MM.1S (cell line): Measurements from ENCODE around the gene OR6F1.

Source experiments
- DNase-seq: peaks from one replicate; pipeline ENCODE4 v3.0.0-alpha.2; 2015
- H2AFZ ChIP-seq: fragments of 300-600 bp; sonication (generic); 2 replicates; pipeline ENCODE4 v1.6.0; 2016; ENCODE audit warnings: antibody characterized with exemption, low read length
- H3F3A ChIP-seq: fragments of 300-600 bp; sonication (generic); 2 replicates; pipeline ENCODE4 v1.6.1; 2016; ENCODE audit warnings: mild to moderate bottlenecking, antibody characterized with exemption, low read length, moderate library complexity, mixed read lengths; ENCODE audit not compliant: insufficient read depth
- H3K27ac ChIP-seq: fragments of 300-600 bp; sonication (generic); 2 replicates; pipeline ENCODE4 v1.5.1; 2016; ENCODE audit warnings: mild to moderate bottlenecking, low read length
- H3K27me3 ChIP-seq: fragments of 300-600 bp; sonication (generic); replicated peaks from 2 replicates; pipeline ENCODE4 v1.6.0; 2016; ENCODE audit warnings: low read length; ENCODE audit not compliant: insufficient read depth
- H3K36me3 ChIP-seq: fragments of 300-600 bp; sonication (generic); replicated peaks from 2 replicates; pipeline ENCODE4 v1.6.1; 2016; ENCODE audit warnings: mild to moderate bottlenecking, low read length, mixed read lengths; ENCODE audit not compliant: insufficient read depth
- H3K4me1 ChIP-seq: fragments of 300-600 bp; sonication (generic); 2 replicates; pipeline ENCODE4 v1.6.1; 2016; ENCODE audit warnings: low read length, mixed read lengths
- H3K4me2 ChIP-seq: fragments of 300-600 bp; sonication (generic); 2 replicates; pipeline ENCODE4 v1.6.0; 2016; ENCODE audit warnings: low read depth, low read length
- H3K4me3 ChIP-seq: fragments of 300-600 bp; sonication (generic); 2 replicates; pipeline ENCODE4 v1.5.1; 2016; ENCODE audit warnings: low read length, mixed read lengths
- H3K79me2 ChIP-seq: fragments of 300-600 bp; sonication (generic); 2 replicates; pipeline ENCODE4 v1.6.1; 2016; ENCODE audit warnings: mixed run types, low read length, mixed read lengths
- H3K9ac ChIP-seq: fragments of 300-600 bp; sonication (generic); 2 replicates; pipeline ENCODE4 v1.6.1; 2016; ENCODE audit warnings: low read length, mixed read lengths
- H3K9me2 ChIP-seq: fragments of 300-600 bp; sonication (generic); replicated peaks from 2 replicates; pipeline ENCODE4 v1.6.1; 2016; ENCODE audit warnings: mild to moderate bottlenecking, low read length, mixed read lengths; ENCODE audit not compliant: insufficient read depth
- H3K9me3 ChIP-seq: fragments of 300-600 bp; sonication (generic); replicated peaks from 2 replicates; pipeline ENCODE4 v1.6.1; 2016; ENCODE audit warnings: mild to moderate bottlenecking, low read length, mixed read lengths; ENCODE audit not compliant: insufficient read depth
- H4K20me1 ChIP-seq: fragments of 300-600 bp; sonication (generic); 2 replicates; pipeline ENCODE4 v1.6.1; 2016; ENCODE audit warnings: mild to moderate bottlenecking, low read length, moderate library complexity, mixed read lengths; ENCODE audit not compliant: insufficient read depth
- EZH2 ChIP-seq: fragments of 300-600 bp; sonication (generic); optimal IDR thresholded peaks from 2 replicates; pipeline ENCODE3; 2017; ENCODE audit warnings: low read depth, mild to moderate bottlenecking, antibody characterized with exemption, low read length, mixed read lengths
- EZH2phosphoT487 ChIP-seq: fragments of 300-600 bp; sonication (generic); IDR thresholded peaks from 2 replicates; pipeline ENCODE4 v1.6.1; 2018; ENCODE audit warnings: antibody characterized with exemption, low read length
- TF ChIP-seq, protein P1 (sequence below): fragments of 300-600 bp; sonication (generic); IDR thresholded peaks from 2 replicates; pipeline ENCODE4 v1.5.1; 2016; ENCODE audit warnings: antibody characterized with exemption, low read length, mixed read lengths

OR6F1 gene

DNA sequence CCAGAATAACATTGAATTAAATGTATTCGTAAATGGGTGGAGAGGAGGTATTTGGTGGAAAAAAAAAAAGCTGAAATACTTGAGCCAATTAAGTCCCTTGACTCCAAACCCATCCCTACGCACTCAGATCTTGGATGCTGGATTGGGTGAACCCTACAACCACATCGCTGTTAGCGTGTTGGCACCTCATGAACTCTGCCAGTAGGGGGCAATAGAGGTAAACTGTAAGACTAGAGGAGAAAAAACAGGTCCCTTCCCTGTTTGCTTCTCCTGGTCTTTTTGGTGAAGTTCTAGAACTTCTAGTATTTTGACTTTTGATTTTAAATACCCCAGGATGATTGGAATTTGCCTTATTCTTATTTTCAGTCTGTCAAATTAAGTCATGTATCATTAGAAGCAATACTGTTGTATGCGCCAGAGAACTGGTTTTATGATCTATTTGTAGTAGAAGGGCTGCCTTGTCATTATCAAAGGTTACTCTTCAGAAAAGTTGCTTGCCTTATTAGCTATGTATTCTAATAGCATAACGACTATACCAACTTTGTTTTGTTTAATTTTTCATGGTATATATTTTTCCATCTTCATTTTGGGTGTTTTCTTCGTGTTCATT is 35.1 kb downstream of the OR6F1 start:
- DNase-seq, result peak; percentile 73
- no peaks in the 10 kb centered on the region for H3K36me3 ChIP-seq
- H4K20me1 ChIP-seq, result no peaks in the 10 kb centered on the region
- no peaks in the 10 kb centered on the region for H3K4me1 ChIP-seq
- TF ChIP-seq, protein P1, sequence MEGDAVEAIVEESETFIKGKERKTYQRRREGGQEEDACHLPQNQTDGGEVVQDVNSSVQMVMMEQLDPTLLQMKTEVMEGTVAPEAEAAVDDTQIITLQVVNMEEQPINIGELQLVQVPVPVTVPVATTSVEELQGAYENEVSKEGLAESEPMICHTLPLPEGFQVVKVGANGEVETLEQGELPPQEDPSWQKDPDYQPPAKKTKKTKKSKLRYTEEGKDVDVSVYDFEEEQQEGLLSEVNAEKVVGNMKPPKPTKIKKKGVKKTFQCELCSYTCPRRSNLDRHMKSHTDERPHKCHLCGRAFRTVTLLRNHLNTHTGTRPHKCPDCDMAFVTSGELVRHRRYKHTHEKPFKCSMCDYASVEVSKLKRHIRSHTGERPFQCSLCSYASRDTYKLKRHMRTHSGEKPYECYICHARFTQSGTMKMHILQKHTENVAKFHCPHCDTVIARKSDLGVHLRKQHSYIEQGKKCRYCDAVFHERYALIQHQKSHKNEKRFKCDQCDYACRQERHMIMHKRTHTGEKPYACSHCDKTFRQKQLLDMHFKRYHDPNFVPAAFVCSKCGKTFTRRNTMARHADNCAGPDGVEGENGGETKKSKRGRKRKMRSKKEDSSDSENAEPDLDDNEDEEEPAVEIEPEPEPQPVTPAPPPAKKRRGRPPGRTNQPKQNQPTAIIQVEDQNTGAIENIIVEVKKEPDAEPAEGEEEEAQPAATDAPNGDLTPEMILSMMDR, result peak; percentile 95
- TF ChIP-seq EZH2 (no peak), EZH2phosphoT487 (no peak)
- no peaks in the 10 kb centered on the region for H3K9me3 ChIP-seq
- H2AFZ ChIP-seq, result no peak overlapping the region
- no peaks in the 10 kb centered on the region for H3K9me2 ChIP-seq
- no peak overlapping the region for H3K4me2 ChIP-seq
- H3K27me3 ChIP-seq, result no peaks in the 10 kb centered on the region
- no peaks in the 10 kb centered on the region for H3K79me2 ChIP-seq
- H3K27ac ChIP-seq, result no peak overlapping the region
- no peak overlapping the region for H3K9ac ChIP-seq
- no peak overlapping the region for H3K4me3 ChIP-seq
- no peaks in the 10 kb centered on the region for H3F3A ChIP-seq

DNA sequence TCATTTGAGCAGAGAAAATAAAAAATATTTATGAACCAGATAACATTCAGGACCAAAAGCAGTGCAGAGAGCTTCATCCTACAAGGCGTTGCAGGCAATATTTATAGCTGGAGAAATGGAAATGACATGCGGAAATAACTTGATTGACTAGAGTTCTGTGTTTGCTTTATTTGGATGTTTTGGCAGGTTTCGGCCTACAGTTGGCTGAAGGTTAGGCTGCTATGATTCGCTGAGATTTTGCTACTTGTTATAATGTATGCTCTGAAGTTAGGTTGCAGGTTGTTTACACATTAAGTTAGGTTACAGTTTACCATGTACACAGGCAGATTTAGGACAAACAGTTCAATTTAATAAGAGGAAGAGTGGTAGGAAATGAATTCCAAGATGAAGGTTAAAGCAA is 36.3 kb downstream of the OR6F1 start:
- Histone ChIP-seq H3K4me3 (no peak overlapping the region), H2AFZ (no peak overlapping the region), H3K36me3 (no peaks in the 10 kb centered on the region), H3K9ac (no peak overlapping the region), H3F3A (no peaks in the 10 kb centered on the region), H4K20me1 (no peaks in the 10 kb centered on the region), H3K4me2 (no peak overlapping the region), H3K4me1 (no peaks in the 10 kb centered on the region), H3K9me3 (no peaks in the 10 kb centered on the region), H3K27me3 (no peaks in the 10 kb centered on the region), H3K27ac (no peak overlapping the region), H3K79me2 (no peaks in the 10 kb centered on the region), H3K9me2 (no peaks in the 10 kb centered on the region)
- TF ChIP-seq, protein P1, result no peak
- TF ChIP-seq EZH2 (no peak), EZH2phosphoT487 (no peak)
- DNase-seq, result no peak

DNA sequence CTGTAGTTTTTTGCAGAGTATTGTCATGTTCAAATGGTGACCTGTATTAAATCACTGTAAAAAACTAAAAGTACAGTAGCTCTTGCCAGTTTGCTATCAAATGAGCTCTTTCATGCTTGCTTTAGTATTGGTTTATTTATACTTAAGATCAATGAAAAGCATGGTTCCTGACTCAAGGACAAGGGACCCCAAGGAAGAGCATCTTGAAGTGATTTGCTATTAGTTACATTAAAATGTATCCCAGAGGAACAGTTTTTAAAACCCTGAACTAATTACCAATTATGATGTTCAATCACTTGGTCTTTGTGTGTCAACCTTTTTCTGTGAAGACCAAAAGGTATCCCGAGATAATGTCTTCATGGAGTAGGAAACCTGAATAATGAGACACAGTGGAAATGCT is 36.8 kb downstream of the OR6F1 start, which contains the start of gene OR13G1:
TSS of gene OR13G1 (minus strand) at position 101 of the 400 bp plus-strand sequence. CDS start 6,698 bp downstream, outside the sequence.
- TF ChIP-seq EZH2 (no peak), EZH2phosphoT487 (no peak)
- TF ChIP-seq, protein P1, result no peak
- Histone ChIP-seq H3F3A (no peaks in the 10 kb centered on the region), H2AFZ (no peak within 1 kb of the TSS), H3K9ac (no peak within 1 kb of the TSS), H3K36me3 (no peaks in the 10 kb centered on the region), H4K20me1 (no peaks in the 10 kb centered on the region), H3K9me3 (no peaks in the 10 kb centered on the region), H3K4me2 (no peak within 1 kb of the TSS), H3K27me3 (no peaks in the 10 kb centered on the region), H3K9me2 (no peaks in the 10 kb centered on the region), H3K79me2 (no peaks in the 10 kb centered on the region), H3K27ac (no peak within 1 kb of the TSS), H3K4me3 (no peak within 1 kb of the TSS), H3K4me1 (no peaks in the 10 kb centered on the region)
- no peak for DNase-seq
